ENCODE results near the gene CARMIL3. TPM values are rescaled to one million over a fixed set of nuclear protein-coding genes. Genes with fewer than 3 reads are reported as not detected.
"Not testable (repeated sequence)": the region's sequence is repeated elsewhere in the genome, so short reads cannot be mapped to it uniquely, and the experiment has no call there.

CARMIL3 gene, protein sequence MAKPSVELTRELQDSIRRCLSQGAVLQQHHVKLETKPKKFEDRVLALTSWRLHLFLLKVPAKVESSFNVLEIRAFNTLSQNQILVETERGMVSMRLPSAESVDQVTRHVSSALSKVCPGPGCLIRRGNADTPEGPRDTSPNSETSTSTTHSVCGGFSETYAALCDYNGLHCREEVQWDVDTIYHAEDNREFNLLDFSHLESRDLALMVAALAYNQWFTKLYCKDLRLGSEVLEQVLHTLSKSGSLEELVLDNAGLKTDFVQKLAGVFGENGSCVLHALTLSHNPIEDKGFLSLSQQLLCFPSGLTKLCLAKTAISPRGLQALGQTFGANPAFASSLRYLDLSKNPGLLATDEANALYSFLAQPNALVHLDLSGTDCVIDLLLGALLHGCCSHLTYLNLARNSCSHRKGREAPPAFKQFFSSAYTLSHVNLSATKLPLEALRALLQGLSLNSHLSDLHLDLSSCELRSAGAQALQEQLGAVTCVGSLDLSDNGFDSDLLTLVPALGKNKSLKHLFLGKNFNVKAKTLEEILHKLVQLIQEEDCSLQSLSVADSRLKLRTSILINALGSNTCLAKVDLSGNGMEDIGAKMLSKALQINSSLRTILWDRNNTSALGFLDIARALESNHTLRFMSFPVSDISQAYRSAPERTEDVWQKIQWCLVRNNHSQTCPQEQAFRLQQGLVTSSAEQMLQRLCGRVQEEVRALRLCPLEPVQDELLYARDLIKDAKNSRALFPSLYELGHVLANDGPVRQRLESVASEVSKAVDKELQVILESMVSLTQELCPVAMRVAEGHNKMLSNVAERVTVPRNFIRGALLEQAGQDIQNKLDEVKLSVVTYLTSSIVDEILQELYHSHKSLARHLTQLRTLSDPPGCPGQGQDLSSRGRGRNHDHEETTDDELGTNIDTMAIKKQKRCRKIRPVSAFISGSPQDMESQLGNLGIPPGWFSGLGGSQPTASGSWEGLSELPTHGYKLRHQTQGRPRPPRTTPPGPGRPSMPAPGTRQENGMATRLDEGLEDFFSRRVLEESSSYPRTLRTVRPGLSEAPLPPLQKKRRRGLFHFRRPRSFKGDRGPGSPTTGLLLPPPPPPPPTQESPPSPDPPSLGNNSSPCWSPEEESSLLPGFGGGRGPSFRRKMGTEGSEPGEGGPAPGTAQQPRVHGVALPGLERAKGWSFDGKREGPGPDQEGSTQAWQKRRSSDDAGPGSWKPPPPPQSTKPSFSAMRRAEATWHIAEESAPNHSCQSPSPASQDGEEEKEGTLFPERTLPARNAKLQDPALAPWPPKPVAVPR (N-terminal part only)
- 0.08 TPM for polyA plus RNA-seq (2013, experiment 1 of 2; ENCODE audit: insufficient read length)
- polyA plus RNA-seq (2013, experiment 2 of 2; ENCODE audit: insufficient read length), result 0.07 TPM

DNA sequence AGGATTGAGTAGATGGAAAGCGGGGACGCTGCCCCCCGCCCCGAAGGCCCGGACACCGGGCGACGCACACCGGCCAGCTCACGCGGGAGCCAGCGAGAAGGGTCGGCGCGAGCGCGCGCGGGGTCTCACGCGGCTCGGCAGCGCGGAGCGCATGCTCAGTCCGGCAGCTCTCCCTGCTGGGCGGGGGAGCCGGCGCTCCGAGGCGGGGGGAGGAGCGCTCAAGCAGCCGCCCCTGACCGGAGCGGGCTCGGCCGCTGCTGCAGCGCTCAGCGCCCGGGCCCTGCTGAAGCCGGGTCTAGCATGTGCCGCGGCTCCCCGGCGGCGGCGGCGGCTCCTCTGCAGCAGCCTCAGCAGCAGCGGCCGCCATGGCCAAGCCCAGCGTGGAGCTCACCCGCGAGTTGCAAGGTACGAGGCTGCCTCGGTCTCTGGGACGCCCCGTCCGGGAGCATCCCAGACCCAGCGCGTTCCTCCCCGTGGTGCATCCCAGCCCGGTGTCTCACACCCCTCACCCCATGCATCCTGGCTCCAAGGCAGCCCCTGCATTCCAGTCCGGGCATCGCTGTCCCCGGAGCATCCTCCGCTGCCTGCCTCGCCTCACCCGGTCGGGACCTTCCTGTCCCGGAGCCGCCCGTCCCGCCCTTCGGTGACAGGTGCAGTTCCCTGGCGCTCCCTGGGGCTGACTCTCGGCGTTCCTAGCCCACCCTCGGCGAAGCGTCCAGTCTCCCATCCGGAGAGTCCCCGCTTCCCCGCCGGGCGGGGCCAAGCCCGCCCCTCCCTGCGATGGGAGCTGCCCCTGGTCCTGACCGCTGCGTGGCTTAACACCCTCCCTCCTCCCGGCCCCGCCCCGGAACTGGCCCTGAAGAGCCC, at the start of gene CARMIL3:
Gene CARMIL3 (plus strand): TSS at position 221 of the 867 bp plus-strand sequence. CDS start 145 bp downstream, at position 366.
- DNase-seq, result peak; percentile 51

DNA sequence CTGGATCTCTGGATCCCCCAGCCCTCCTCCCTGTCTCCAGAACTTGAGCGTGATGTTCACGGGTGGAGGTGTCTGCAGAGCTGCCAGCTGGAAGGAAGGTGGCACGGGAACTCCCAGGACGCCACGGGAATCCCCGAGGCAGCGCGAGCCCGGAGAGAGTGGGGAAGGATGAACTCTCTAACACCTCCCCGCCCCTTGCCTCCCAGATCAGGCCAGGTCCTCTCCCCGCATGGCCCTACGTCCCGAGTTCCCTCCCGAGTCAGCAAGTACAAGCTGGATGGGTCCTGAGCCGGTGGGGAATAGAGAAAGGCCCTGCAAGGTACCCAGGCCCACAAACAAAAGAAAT, 45.4 kb upstream of the CARMIL3 start:
- not testable (repeated sequence) for DNase-seq

DNA sequence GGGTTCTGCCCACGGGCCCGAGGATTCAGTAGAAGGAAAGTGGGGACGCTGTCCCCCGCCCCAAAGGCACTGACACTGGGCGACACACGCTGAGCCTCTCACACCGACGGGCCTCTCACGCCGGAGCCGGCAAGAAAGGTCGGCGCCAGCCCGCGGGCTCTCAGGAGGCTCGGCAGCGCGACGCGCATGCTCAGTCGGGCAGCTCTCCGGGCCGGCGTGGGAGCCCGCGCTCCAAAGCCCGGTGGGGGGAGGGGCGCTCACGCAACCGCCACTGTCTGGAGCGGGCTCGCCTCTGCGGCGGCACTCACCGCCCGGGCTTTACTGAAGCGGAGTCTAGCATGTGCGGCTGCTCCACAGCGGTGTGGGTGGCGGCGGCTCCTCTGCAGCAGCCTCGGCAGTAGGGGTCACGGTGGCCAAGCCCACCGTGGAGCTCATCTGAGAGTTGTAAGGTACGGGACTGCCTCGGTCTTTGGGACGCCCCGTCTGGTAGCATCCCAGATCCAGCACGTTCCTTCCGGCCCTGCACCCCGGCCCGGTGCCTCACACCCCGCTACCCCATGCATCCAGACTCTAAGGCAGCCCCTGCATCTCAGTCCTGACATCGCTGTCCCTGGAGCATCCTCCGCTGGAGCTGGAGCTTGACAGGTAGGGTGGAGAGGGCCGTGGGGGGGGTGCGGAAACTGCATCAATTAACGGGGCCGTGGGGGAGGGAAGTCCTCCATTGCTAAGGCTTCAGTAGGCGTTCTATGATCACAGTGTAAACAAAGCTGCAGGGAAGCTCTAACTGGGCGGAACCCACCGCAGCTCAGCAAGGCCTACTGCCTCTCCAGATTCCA, 44.8 kb upstream of the CARMIL3 start:
- not testable (repeated sequence) for DNase-seq

DNA sequence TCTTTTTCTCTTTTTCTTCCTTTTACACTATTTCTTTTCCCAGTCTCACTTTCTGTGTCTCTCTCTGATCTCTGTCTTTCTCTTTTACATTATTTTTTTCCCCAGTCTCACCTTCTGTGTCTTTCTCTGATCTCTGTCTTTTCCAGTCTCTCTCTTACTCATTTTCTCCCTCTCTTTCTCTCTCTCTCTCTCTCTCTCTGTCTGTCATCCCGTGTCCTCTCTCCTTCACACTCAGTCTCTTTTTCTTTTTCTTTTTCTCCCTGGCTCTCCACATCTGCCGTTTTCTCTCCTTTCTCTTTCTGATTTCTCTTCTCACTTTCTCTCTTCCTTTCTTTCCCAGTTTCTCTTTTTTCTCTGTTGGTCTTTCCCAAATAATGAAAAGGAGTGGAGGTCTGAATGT, 40.8 kb upstream of the CARMIL3 start:
- no peak for DNase-seq

DNA sequence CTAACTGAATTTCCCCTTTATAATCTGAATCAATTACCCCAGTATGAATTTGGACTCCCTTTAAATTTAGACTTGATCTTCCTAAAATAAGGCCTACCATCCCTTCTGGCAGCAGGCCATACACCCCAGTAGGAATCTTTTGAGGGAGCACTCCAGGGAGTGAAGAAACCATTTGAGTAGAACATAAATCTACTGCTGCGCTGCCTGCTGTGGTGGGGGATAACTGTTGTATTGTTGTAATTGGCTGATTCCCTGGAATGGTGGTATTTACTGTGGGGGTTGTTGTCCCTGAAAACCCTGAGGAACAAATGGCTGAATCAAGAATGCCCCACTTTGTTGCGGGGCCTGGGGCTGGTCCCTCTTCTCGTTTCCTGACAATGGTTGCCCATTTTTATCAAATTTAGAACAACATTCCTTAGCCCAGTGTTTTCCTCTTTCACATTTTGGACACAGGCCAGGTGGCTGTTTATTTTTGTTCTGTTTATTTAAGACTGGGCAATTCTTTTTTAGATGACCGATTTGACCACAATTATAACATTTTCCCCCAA, 39.0 kb upstream of the CARMIL3 start:
- DNase-seq, result not testable (repeated sequence)

DNA sequence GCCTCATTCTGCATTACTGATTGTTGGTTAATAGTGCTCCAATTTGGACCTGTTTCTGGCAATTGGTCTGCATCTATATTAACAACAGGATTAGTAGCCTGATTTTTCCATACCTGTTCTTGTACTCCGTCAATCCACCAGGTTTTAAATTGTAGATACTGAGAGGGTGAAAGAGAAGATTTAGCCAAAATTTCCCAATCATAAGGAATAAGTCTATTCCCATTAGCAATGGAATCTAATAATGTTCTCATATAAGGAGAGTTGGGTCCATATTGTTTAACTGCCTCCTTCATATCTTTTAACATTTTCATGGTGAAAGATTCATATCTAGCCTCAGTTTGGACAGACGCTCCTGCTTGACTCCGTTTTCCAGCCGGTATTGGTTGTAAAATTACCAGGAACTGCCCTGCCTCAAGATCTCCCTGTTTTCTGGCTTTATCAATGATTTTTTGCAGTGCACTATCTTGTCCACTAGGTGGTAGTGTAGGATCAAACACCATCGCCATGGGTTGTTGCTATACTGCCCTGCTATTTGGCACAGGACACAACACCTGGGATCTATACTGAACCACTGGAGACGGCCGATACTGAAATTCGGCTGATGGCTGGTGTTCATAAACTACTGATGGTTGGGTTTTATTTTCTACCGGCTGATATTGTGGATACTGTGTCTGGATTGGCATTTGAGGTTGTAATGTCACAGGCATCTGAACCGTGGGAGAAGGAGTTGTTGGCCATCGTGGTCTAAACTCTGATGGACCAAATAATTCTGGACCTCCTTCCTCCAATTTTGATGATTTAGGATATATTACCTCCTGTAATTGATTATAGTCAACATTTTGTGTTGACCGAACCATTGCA, 37.9 kb upstream of the CARMIL3 start:
- peak; percentile 47 for DNase-seq

DNA sequence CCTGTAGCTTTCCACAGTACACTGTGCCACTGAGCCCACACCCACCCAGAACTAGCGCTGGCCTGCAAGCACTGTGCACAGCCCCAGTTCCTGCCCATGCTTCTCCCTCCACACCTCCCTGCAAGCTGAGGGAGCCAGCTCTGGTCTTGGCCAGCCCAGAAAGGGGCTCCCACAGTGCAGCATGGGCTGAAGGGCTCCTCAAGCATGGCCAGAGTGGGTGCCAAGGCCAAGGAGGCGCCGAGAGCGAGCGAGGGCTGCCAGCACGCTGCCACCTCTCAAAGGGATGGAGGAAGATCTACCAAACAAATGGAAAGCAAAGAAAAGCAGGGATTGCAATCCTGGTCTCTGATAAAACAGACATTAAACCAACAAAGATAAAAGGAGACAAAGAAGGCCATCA, 36.1 kb upstream of the CARMIL3 start:
- not testable (repeated sequence) for DNase-seq

DNA sequence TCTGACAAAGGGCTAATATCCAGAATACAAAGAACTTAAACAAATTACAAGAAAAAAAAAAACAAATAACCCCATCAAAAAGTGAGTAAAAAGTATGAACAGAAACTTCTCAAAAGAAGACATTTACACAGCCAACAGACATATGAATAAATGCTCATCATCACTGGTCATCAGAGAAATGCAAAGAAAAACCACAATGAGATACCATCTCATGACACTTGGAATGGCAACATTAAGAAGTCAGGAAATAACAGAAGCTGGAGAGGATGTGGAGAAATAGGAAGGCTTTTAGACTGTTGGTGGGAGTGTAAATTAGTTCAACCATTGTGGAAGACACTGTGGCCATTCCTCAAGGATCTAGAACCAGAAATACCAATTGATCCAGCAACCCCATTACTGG, 32.8 kb upstream of the CARMIL3 start:
- DNase-seq, result not testable (repeated sequence)

DNA sequence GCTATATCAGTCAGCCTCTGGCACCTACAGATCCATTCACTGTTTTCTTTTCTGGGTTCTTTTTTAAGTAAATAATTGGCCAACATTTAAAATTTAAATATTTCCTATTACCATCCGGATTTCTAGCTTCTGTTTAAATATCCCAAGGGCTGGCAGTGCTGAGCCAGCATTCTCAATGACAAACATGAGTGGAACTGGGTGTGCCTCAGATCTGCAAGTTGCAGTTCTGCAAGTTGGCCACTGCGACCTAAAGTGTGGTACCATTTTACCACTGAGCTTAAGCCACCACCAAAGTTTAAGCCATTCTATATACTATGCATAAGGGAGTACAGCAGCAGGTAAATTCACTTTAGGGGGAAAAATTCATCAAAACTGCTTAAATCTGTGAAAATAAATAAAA, 31.9 kb upstream of the CARMIL3 start:
- not testable (repeated sequence) for DNase-seq

DNA sequence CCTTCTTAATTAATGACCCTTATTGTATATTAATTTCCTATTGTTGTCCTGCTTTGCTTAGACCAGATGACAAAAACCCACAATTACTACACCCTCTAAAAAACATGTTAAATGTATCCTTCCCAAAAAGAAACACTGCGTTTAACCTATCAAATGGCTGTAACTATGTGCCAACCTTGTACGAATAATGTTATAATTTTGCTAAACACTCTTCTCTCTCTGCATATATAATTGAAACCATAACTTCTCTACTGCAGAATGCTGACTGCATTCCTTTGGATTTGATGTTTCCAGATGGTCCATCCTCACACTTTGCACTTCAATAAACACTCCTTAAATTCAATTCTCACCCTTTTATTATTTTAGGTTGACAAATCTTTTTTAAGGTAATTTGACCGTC, 31.3 kb upstream of the CARMIL3 start:
- not testable (repeated sequence) for DNase-seq

DNA sequence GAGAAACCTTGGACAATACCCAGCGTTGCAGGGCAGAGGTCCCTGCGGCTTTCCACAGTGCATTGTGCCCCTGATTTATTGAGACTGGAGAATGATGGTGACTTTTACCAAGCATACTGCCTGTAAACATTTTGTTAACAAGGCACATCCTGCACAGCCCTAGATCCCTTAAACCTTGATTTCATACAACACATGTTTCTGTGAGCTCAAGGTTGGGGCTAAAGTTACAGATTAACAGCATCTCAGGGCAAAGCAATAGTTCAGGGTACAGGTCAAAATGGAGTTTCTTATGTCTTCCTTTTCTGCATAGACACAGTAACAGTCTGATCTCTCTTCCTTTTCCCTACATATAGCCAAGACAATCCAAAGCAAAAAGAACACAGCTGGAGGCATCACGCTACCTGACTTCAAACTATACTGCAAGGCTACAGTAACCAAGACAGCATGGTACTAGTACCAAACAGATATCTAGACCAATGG, 26.8 kb upstream of the CARMIL3 start:
- not testable (repeated sequence) for DNase-seq

DNA sequence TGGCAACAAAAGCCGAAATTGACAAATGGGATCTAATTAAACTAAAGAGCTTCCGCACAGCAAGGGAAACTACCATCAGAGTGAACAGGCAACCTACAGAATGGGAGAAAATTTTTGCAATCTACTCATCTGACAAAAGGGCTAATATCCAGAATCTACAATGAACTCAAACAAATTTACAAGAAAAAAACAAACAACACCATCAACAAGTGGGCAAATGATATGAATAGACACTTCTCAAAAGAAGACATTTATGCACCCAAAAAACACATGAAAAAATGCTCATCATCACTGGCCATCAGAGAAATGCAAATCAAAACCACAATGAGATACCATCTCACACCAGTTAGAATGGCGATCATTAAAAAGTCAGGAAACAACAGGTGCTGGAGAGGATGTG, 22.1 kb upstream of the CARMIL3 start:
- DNase-seq, result not testable (repeated sequence)

DNA sequence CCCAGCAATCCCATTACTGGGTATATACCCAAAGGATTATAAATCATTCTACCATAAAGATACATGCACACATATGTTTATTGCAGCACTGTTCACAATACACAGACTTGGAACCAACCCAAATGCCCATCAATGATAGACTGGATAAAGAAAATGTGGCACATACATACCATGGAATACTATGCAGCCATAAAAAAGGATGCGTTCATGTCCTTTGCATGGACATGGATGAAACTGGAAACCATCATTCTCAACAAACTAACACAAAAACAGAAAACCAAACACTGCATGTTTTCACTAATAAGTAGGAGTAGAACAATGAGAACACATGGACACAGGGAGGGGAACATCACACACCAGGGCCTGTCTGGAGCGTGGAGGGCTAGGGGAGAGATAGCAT, 20.5 kb upstream of the CARMIL3 start:
- not testable (repeated sequence) for DNase-seq

DNA sequence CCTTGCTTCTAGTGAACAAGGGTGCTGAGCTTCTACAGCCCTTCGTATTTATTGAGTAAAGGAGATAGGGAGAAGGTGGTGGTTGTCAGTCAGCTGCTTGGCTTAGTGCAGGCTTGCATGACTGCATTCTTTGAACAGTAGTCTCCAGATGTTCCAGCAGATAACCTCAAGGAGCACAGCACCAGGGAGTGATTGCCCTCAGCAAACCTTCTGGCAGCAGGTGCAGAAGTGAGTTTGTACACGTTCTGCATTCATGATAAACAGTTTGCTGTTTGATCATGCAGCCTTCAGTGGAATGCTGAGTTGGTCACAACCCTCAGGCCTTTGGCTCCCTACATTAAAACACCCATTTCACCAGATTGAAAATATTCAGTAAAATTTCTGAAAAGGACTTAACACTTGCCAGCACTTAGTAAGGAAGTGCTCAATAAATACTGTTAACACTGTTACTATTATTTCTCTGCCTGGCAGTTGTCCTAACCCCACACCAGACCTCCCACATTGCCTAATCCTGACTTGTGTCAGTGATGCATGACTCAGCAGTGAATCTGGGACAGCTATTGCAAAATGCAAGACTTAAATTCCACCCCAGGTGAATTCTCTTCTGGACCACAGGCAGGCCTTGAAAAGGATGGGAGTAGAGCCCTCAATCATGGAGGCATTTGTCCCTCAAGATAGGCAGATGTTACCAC, 18.9 kb upstream of the CARMIL3 start:
- DNase-seq, result peak; percentile 84

DNA sequence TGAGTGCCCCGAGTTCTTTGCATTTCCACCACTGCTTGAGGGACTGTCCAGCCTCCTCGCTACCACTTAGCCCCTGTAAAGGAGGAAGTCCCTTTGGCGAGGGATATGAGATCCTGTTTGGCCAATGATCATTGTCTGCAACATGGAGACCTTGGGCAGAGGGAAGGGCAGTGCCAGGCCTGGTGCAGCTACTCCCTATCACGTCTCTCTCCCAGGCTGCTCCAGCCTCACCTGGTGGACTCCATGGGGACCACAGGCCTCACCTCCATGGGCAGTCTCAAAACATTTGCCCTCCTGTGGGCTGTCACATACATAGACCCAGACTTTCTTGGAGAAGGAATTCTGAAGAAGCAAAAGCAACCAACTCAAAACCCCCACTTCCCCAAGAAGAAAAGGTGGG, 16.0 kb upstream of the CARMIL3 start:
- DNase-seq, result not testable (repeated sequence)

DNA sequence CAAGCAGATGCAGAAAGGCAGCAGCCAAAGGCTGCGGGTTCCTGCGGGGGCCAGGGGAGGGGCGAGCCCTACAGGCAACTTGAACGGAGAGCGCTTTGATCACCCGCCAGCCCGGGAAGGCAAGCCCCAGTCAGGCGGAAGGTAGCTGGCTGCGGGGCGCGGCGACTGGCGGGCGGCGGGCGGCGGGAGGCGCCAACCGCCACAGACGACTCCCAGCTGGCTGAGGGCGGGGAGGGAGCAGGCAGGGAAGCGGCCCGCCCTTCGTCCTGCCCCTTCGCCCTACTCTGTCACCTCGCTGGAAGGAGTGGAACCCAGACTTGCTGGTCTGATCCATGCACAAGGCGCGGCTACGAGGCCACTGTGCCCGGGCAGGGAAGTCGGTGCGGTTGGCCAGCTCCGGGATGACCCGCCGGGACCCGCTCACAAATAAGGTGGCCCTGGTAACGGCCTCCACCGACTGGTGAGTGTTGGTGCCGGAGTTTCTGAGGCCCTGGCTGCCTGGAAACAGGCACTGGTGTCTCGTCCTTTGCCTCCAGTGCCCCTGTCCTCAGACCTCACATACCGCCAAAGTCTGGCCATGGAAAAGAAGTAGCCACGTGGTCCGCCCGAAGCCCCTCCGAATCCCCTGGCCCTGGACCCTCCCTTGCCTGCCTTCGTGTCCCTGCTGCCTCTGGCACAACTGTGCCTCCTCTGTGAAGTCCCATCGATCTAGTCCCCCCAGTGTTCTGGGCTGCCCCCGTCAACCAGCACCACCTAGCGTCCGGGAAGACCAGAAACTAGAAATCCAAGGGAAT, 15.4 kb upstream of the CARMIL3 start:
- peak; percentile 61 for DNase-seq

DNA sequence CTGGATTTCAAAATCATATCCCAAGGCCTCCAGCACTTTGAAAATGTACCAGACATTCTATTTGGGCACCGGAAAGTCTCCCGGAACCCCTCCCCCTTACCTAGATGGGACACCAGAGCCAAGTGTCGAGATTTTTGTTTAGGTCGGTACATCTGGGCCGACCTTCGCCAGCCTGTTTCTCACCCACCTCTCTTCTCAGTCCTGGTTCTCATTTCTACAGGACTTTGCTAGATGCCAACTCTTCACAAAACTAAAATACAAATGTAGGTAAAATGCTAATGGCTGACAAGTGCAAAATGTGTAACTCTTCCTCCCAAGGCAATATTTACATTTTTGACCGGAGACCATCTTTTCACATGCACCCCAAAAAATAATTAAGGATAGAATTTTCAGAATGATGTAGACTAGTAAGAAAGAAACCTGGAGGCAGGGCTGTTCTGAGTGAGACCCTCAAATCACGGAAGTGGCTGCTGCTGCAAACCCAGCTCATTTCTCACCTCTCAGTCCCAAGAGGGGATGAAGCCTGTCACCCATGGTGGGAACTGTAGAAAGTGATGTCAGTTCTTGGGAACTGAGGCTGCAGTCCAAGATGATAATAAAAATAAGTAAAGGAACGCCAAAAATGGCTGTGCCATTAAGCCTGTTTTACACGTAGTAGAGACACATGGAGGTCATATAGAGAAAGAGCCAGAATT, 14.7 kb upstream of the CARMIL3 start:
- DNase-seq, result not testable (repeated sequence)
